Gastrocnemius medialis (tissue), 4 donors: ENCODE results near the gene CDH23.

Source experiments
- POLR2A ChIP-seq, 2 donors: fragments of 450-650 bp; IDR thresholded peaks; one replicate each; pipeline ENCODE4 v1.6.1; 2017; ENCODE audit warnings: antibody characterized with exemption in 2 of 2, mild to moderate bottlenecking in 2 of 2, moderate library complexity in 2 of 2
- TF ChIP-seq, protein P1 (sequence below), 5 experiments: fragments of 450-650 bp in 3 of 5; fragments of 200-600 bp in 2 of 5; sonication (generic) in 2 of 5; IDR thresholded peaks in 4 of 5; conservative IDR thresholded peaks in 1 of 5; 1 replicate in 4 of 5; 2 replicates in 1 of 5; pipeline ENCODE4 v1.5.1; 2016 to 2019; ENCODE audit warnings: antibody characterized with exemption in 5 of 5, mild to moderate bottlenecking in 3 of 5, moderate library complexity in 3 of 5

- TF ChIP-seq, protein P1, sequence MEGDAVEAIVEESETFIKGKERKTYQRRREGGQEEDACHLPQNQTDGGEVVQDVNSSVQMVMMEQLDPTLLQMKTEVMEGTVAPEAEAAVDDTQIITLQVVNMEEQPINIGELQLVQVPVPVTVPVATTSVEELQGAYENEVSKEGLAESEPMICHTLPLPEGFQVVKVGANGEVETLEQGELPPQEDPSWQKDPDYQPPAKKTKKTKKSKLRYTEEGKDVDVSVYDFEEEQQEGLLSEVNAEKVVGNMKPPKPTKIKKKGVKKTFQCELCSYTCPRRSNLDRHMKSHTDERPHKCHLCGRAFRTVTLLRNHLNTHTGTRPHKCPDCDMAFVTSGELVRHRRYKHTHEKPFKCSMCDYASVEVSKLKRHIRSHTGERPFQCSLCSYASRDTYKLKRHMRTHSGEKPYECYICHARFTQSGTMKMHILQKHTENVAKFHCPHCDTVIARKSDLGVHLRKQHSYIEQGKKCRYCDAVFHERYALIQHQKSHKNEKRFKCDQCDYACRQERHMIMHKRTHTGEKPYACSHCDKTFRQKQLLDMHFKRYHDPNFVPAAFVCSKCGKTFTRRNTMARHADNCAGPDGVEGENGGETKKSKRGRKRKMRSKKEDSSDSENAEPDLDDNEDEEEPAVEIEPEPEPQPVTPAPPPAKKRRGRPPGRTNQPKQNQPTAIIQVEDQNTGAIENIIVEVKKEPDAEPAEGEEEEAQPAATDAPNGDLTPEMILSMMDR (IDR thresholded peaks at IDR 0.05 in 4 of 5, conservative IDR thresholded peaks at IDR 0.05 in 1 of 5) = no peak
- no peak for TF ChIP-seq POLR2A (IDR thresholded peaks at IDR 0.05)
These were observed 245.3 kb downstream of the CDH23 start for GRCh38 chr10:71641986-71642385.
